Activated T-cell treated with anti-CD3 and anti-CD28 coated beads, Interleukin-2, amount 50 U/mL, for 72 hours (primary cell): ENCODE measurements around the gene TRAFD1. TPM values are rescaled to one million over a fixed set of nuclear protein-coding genes. Genes with fewer than 3 reads are reported as not detected.
"Not testable (repeated sequence)": the region's sequence is repeated elsewhere in the genome, so short reads cannot be mapped to it uniquely, and the experiment has no call there.

Source experiments
- ATAC-seq, 2 donors: fragments of 150-1000 bp; cut with Tn5 transposase; replicated peaks in 1 of 2; 2 replicates each; pipeline ENCODE4 v1.10.0; 2021; ENCODE audit warnings: moderate library complexity in 2 of 2, mild to moderate bottlenecking in 1 of 2
- DNase-seq, 2 donors: peaks; one replicate each; pipeline ENCODE4 v3.0.0; 2021 to 2022; ENCODE audit warnings: mixed read lengths in 1 of 2
- H3K27ac Mint-ChIP-seq: one replicate; pipeline ENCODE4 v1.8.0; 2022; ENCODE audit warnings: mild to moderate bottlenecking, moderate library complexity, mixed read lengths
- H3K27me3 Mint-ChIP-seq: one replicate; pipeline ENCODE4 v1.8.0; 2022; ENCODE audit warnings: low read depth, mixed read lengths
- H3K36me3 Mint-ChIP-seq, 2 donors: one replicate each; pipeline ENCODE4 v1.8.0; 2022; ENCODE audit warnings: mixed read lengths in 2 of 2, mild to moderate bottlenecking in 1 of 2; ENCODE audit not compliant: insufficient read depth in 2 of 2
- H3K4me1 Mint-ChIP-seq: one replicate; pipeline ENCODE4 v1.8.0; 2022; ENCODE audit warnings: low read depth, mixed read lengths
- H3K4me3 Mint-ChIP-seq, 2 donors: one replicate each; pipeline ENCODE4 v1.8.0; 2022; ENCODE audit warnings: mild to moderate bottlenecking in 2 of 2, mixed read lengths in 2 of 2, moderate library complexity in 2 of 2
- H3K9me3 Mint-ChIP-seq, 2 donors: one replicate each; pipeline ENCODE4 v1.8.0; 2022; ENCODE audit warnings: mixed read lengths in 2 of 2
- total RNA-seq, 2 donors: library from RNA; stranded (reverse); gene quantifications; one replicate each; pipeline ENCODE4 v1.2.3, GENCODE V29; 2022

The TRAFD1 gene
- total RNA-seq, 2 donors from 2014 or later = 57.7 to 64.2 TPM

DNA sequence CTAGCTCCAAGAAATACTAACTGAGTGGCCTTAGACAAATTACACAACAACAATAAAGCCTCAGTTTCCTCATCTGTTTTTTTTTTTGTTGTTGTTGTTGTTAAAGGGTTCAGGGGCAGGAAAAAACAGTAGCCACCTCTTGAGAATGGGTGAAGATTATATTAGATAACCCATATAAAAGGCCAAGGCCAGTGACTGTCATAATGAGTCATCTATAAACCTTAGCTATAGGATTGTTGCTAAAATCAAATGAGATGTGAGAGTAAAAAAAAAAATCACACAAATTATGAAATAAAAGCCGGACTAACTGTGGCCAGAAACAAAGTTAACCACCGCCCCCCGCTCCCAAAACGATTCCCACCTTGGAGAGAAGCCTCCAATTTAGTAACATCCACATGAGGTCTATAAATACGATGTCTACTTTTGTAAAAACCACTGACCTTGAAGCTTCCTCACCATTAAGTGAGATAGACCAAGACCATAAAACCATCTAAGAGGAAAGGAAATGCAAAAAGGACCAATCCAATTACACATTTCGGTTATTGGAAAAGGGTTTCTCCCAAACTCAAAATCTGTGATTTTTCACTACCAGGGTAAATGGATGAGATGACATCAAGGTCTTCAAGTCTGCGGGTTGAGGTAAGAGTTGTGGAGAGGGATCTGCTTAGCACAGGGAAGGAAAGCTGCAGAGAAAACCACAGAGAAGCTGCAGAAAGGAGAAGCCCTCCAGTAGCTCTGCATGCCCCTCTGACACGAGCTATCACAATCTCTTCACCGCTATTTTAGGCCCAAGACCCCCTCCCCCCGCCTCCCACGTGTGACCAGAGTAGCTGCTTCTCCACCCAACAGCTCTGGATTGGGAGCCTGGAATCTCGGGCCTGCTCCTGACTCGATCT is 17.8 kb upstream of the TRAFD1 start:
- H3K4me1 Mint-ChIP-seq = peaks cover 75% of the 10 kb centered on the region
- DNase-seq = no peak
- H3K36me3 Mint-ChIP-seq = peaks cover 0 to 13% of the 10 kb centered on the region in 2 donors
- H3K4me3 Mint-ChIP-seq = peak overlapping the region; percentile 94 to 95
- no peak for ATAC-seq
- no peaks in the 10 kb centered on the region for H3K27me3 Mint-ChIP-seq
- no peaks in the 10 kb centered on the region for H3K9me3 Mint-ChIP-seq
- peak overlapping the region; percentile 97 for H3K27ac Mint-ChIP-seq

- H3K27me3 Mint-ChIP-seq = no peaks in the 10 kb centered on the region
- H3K4me1 Mint-ChIP-seq = peaks cover 75% of the 10 kb centered on the region
- DNase-seq (peak; percentile 91), ATAC-seq (peak; percentile 89 to 90)
- peaks cover 0 to 13% of the 10 kb centered on the region in 2 donors for H3K36me3 Mint-ChIP-seq
- H3K9me3 Mint-ChIP-seq = no peaks in the 10 kb centered on the region
- H3K27ac Mint-ChIP-seq = peak within 1 kb of the TSS; percentile 99
- peak within 1 kb of the TSS; percentile 94 to 95 for H3K4me3 Mint-ChIP-seq
These were observed 16.9 kb upstream of the TRAFD1 start, which contains the start of gene NAA25 for GRCh38 chr12:112108202-112109079. TSS of gene NAA25 (minus strand) at chr12:112108783. CDS start at chr12:112108773, 10 bp downstream.

DNA sequence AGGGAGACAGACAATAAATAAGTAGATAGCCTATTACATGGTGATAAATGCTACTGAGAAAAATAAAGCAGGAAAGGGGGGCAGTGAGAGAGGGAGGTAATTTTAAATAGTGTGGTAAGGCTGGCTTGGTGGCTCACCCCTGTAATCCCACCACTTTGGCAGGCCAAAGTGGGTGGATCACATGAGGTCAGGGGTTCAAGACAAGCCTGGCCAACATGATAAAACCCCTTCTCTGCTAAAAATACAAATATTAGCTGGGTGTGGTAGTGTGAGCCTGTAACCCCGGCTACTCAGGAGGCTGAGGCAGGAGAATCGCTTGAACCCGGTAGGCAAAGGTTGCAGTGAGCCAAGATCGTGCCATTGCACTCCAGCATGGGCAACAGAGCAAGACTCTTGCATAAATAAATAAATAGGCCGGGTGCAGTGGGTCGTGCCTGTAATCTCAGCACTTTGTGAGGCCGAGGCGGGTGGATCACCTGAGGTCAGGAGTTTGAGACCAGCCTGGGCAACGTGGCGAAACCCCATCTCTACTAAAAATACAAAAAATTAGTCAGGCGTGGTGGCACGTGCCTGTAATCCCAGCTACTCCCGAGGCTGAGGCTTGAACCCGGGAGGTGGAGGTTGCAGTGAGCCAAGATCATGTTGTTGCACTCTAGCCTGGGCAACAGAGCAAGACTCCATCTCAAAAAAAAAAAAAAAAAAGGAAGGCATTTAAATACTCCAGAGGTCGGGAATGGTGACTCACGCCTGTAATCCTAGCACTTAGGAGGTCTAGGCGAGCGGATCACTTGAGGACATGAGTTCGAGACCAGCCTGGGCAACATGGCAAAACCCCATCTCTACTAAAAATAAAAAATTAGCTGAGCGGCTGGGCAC is 14.3 kb upstream of the TRAFD1 start:
- not testable (repeated sequence) for ATAC-seq, H3K9me3 Mint-ChIP-seq, DNase-seq, H3K27ac Mint-ChIP-seq, H3K27me3 Mint-ChIP-seq, H3K36me3 Mint-ChIP-seq, H3K4me3 Mint-ChIP-seq
- H3K4me1 Mint-ChIP-seq = peaks cover 51% of the 10 kb centered on the region

- no peak for ATAC-seq
- H3K36me3 Mint-ChIP-seq = peaks cover 0 to 2% of the 10 kb centered on the region in 2 donors
- H3K4me3 Mint-ChIP-seq = no peak overlapping the region
- no peaks in the 10 kb centered on the region for H3K27me3 Mint-ChIP-seq
- H3K9me3 Mint-ChIP-seq = no peaks in the 10 kb centered on the region
- DNase-seq = no peak
- no peak overlapping the region for H3K27ac Mint-ChIP-seq
- H3K4me1 Mint-ChIP-seq = peaks cover 49% of the 10 kb centered on the region
These were observed 13.4 kb upstream of the TRAFD1 start for GRCh38 chr12:112111931-112112330.

- Mint-ChIP-seq H3K9me3 (no peaks in the 10 kb centered on the region), H3K27me3 (no peaks in the 10 kb centered on the region), H3K27ac (no peak overlapping the region), H3K4me3 (peak overlapping the region in 1 of 2 donors; percentile 2), H3K36me3 (peaks cover 0 to 2% of the 10 kb centered on the region in 2 donors), H3K4me1 (peaks cover 46% of the 10 kb centered on the region)
- DNase-seq (no peak), ATAC-seq (no peak)
These were observed 12.8 kb upstream of the TRAFD1 start for GRCh38 chr12:112112409-112113133.

DNA sequence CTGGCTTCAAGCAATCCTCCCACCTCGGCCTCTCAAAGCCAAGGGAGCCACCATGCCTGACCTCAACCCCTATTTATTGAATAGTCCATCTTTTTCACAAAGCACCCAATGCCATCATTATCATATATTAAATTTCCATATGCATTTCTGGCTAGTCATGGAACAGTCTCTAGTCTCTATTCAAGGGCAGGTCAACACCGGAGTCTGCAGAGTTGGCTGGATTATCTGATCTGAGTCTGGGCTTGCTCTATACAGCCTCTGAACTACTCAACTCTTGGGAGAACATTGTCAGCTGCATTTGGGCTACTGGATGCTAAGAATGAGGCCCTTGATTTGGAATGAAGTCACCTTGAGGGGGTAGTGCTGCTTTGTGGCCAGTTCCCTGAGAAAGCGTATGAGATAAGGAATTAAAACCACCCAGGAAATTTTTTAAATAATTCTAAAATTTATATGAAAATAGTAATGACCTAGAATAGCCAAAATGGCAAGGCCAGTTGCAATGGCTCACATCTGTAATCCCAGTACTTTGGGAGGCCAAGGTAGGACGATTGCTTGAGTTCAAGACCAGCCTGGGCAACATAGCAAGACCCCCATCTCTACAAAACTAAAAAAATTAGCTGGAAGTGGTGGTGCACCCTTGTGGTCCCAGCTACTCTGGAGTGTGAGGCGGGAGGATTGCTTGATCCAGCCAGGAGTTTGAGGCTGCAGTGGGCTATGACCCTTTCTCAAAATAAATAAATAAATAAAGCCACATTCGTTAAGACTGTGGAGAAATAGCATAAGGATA is 9.9 kb upstream of the TRAFD1 start:
- peaks cover 31% of the 10 kb centered on the region for H3K4me1 Mint-ChIP-seq
- H3K4me3 Mint-ChIP-seq = no peak overlapping the region
- no peaks in the 10 kb centered on the region for H3K36me3 Mint-ChIP-seq
- H3K27ac Mint-ChIP-seq = no peak overlapping the region
- ATAC-seq (no peak), DNase-seq (no peak)
- no peaks in the 10 kb centered on the region for H3K9me3 Mint-ChIP-seq
- H3K27me3 Mint-ChIP-seq = no peaks in the 10 kb centered on the region

GRCh38 chr12:112116232-112117060 is 8.9 kb upstream of the TRAFD1 start:
- Mint-ChIP-seq H3K4me3 (peak overlapping the region; percentile 3 to 35), H3K4me1 (peaks cover 24% of the 10 kb centered on the region), H3K9me3 (no peaks in the 10 kb centered on the region), H3K27me3 (no peaks in the 10 kb centered on the region), H3K27ac (peak overlapping the region; percentile 2), H3K36me3 (no peaks in the 10 kb centered on the region)
- DNase-seq (no peak), ATAC-seq (peak; percentile 61 to 66)

DNA sequence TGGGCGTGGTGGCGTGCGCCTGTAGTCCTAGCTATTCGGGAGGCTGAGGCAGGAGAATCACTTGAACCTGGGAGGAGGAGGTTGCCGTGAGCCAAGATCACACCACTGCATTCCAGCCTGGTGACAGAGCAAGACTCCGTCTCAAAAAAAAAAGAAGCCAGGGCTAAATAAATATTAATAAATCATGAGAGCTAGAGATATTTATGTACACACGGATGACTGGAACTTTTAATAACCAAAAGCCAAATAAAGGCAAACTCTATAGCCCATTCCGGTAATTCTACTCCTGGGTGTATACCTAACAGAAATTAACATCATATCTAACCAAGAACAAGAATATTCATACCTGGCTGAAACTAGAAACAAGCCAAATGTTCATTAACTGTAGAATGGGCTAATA is 7.7 kb upstream of the TRAFD1 start:
- DNase-seq = no peak
- Mint-ChIP-seq H3K27ac (no peak overlapping the region), H3K27me3 (no peaks in the 10 kb centered on the region), H3K9me3 (no peaks in the 10 kb centered on the region), H3K4me1 (peaks cover 15% of the 10 kb centered on the region), H3K4me3 (no peak overlapping the region), H3K36me3 (no peaks in the 10 kb centered on the region)
- no peak for ATAC-seq

DNA sequence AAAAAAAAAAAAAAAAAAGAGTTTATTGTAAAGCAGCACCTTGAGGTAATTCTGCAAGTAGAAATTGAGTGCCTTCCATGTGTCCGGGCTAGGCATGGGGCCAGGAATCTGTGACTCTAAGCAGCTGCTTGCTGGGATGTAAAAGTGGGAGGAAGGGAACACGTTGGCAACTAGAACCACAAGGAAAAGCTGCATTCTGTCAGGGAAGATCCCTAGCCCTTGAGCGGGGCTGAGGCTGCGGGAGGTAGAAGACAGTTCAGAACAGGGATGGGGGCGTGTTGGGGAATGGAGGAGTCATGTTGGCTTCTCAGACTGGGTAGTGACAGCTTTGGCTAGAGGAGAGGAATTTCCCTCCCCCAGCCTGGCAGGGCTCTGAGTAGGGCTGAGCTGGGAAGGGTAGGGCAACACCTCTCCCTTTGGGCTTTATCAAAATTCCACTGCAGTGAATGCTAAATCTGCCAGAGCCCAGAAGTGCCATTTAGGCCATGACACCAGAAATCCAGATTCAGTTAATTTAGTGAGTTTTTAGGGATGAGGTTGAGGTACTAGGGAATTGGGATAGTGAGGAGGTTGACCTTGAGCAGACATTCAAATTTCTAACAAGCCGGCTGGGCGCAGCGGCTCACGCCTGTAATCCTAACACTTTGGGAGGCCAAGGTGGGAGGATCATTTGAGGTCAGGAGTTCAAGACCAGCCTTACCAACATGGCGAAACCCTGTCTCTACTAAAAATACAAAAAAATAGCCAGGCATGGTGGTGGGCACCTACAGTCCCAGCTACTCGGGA is 3.4 kb upstream of the TRAFD1 start:
- no peaks in the 10 kb centered on the region for H3K27me3 Mint-ChIP-seq
- no peak overlapping the region for H3K4me3 Mint-ChIP-seq
- H3K36me3 Mint-ChIP-seq = peaks cover 0 to under 1% of the 10 kb centered on the region in 2 donors
- no peak for ATAC-seq
- no peak overlapping the region for H3K27ac Mint-ChIP-seq
- DNase-seq = no peak
- no peaks in the 10 kb centered on the region for H3K9me3 Mint-ChIP-seq
- H3K4me1 Mint-ChIP-seq = peaks cover 18% of the 10 kb centered on the region

GRCh38 chr12:112122823-112123690 is 2.3 kb upstream of the TRAFD1 start:
- Mint-ChIP-seq H3K27me3 (no peaks in the 10 kb centered on the region), H3K9me3 (no peaks in the 10 kb centered on the region), H3K27ac (no peak overlapping the region), H3K4me1 (peaks cover 23% of the 10 kb centered on the region), H3K4me3 (no peak overlapping the region), H3K36me3 (peaks cover 0 to 3% of the 10 kb centered on the region in 2 donors)
- DNase-seq = no peak
- ATAC-seq = no peak
